Measurements from ENCODE around the gene PIKFYVE. TPM values are rescaled to one million over a fixed set of nuclear protein-coding genes. Genes with fewer than 3 reads are reported as not detected.

The PIKFYVE gene
- total RNA-seq, 1 experiment from 2014 or later, result 26.4 TPM

DNA sequence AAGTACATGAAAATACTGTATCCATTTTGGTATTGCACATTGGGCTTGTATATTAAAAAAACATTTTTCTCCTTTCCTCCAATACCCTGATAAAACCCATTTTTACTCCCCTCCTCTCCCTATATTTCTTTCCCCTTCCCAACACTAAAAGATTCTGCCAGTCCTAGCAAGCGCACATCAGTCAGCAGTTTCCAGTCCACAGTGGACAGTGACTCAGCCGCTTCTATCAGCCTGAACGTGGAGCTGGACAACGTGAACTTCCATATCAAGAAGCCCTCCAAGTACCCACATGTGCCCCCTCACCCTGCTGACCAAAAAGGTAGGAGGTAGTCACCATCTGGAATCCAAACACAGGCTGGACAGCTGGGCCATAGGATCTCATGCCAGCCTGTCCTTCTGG is 38.6 kb downstream of the PIKFYVE start:
- CTCF ChIA-PET, result interaction anchor here (0.6 kb wide), 1 partner anchor 14 kb away, joined by 3 read pairs; no protein-coding TSS in a partner anchor
- H3K36me3 Mint-ChIP-seq (ENCODE audit: insufficient read depth, unreplicated experiment), result peaks cover 14% of the 10 kb centered on the region
- H3K9me3 Mint-ChIP-seq (ENCODE audit: low read depth, unreplicated experiment), result no peaks in the 10 kb centered on the region
- TF ChIP-seq, protein P1, sequence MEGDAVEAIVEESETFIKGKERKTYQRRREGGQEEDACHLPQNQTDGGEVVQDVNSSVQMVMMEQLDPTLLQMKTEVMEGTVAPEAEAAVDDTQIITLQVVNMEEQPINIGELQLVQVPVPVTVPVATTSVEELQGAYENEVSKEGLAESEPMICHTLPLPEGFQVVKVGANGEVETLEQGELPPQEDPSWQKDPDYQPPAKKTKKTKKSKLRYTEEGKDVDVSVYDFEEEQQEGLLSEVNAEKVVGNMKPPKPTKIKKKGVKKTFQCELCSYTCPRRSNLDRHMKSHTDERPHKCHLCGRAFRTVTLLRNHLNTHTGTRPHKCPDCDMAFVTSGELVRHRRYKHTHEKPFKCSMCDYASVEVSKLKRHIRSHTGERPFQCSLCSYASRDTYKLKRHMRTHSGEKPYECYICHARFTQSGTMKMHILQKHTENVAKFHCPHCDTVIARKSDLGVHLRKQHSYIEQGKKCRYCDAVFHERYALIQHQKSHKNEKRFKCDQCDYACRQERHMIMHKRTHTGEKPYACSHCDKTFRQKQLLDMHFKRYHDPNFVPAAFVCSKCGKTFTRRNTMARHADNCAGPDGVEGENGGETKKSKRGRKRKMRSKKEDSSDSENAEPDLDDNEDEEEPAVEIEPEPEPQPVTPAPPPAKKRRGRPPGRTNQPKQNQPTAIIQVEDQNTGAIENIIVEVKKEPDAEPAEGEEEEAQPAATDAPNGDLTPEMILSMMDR (IDR thresholded peaks at IDR 0.05; ENCODE audit: unreplicated experiment), result no peak
- no peak for DNase-seq
- no peak overlapping the region for H3K27ac Mint-ChIP-seq (ENCODE audit: unreplicated experiment)
- H3K4me3 Mint-ChIP-seq (ENCODE audit: low read depth, unreplicated experiment), result no peak overlapping the region
- no TSS peak for BruUV-seq (replicated peaks)
- no peaks in the 10 kb centered on the region for H3K4me1 Mint-ChIP-seq (ENCODE audit: low read depth, unreplicated experiment)
- intact Hi-C loops (cut with micrococcal nuclease; ENCODE audit: unreplicated experiment), result no loop called here
- H3K27me3 Mint-ChIP-seq (ENCODE audit: unreplicated experiment), result no peaks in the 10 kb centered on the region

DNA sequence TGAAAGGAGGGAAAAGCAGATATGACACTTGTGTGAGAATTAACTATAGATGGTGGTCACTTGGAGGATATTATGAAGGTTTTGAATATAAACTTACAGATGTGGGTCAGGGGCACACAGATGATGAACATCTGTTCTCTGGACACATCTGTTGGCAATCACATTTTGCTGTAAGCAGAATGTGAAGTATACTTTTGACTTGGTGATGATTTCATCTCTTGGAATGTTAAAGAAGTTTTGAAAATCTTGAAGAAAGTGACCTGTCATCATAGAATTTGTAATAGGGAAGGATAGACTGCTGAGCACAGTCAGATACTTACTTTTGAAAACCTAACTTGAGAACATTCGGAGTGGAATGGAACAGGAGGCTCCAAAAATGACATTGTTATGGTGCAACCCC is 40.2 kb downstream of the PIKFYVE start:
- no peaks in the 10 kb centered on the region for H3K9me3 Mint-ChIP-seq (ENCODE audit: low read depth, unreplicated experiment)

DNA sequence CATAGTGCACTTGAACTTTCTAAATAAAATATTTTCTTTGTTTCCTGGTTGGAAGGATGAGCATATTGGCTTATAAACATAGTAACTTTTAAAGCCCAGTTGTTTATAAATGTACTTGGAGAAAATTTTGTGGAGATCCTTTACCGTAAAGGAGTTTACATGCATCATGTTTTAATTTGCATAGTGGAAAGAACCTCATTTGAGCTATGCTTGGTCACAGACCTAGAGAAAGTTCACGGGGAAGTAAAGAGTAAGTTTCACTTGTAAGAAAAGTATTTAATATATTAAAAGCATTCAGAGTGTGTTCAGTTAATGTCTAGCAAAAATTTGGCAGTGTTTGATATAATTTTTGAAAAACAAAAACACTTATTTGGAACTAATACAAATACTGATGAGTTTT is 45.3 kb downstream of the PIKFYVE start:
- H3K4me1 Mint-ChIP-seq (ENCODE audit: low read depth, unreplicated experiment), result peaks cover 8% of the 10 kb centered on the region
- TF ChIP-seq, protein P1 (IDR thresholded peaks at IDR 0.05; ENCODE audit: unreplicated experiment), result no peak
- CTCF ChIA-PET, result no interaction called here
- no peaks in the 10 kb centered on the region for H3K9me3 Mint-ChIP-seq (ENCODE audit: low read depth, unreplicated experiment)
- no peaks in the 10 kb centered on the region for H3K27me3 Mint-ChIP-seq (ENCODE audit: unreplicated experiment)
- BruUV-seq (replicated peaks), result no TSS peak
- DNase-seq, result no peak
- H3K36me3 Mint-ChIP-seq (ENCODE audit: insufficient read depth, unreplicated experiment), result peaks cover under 1% of the 10 kb centered on the region
- H3K4me3 Mint-ChIP-seq (ENCODE audit: low read depth, unreplicated experiment), result no peak overlapping the region
- H3K27ac Mint-ChIP-seq (ENCODE audit: unreplicated experiment), result no peak overlapping the region
- intact Hi-C loops (cut with micrococcal nuclease; ENCODE audit: unreplicated experiment), result no loop called here

More for the DNA sequence above, 40.2 kb downstream of the PIKFYVE start:
- no peak for DNase-seq
- peaks cover 14% of the 10 kb centered on the region for H3K36me3 Mint-ChIP-seq (ENCODE audit: insufficient read depth, unreplicated experiment)
- H3K4me1 Mint-ChIP-seq (ENCODE audit: low read depth, unreplicated experiment), result peaks cover 8% of the 10 kb centered on the region
- no peak overlapping the region for H3K4me3 Mint-ChIP-seq (ENCODE audit: low read depth, unreplicated experiment)
- H3K27ac Mint-ChIP-seq (ENCODE audit: unreplicated experiment), result no peak overlapping the region
- TF ChIP-seq, protein P1 (IDR thresholded peaks at IDR 0.05; ENCODE audit: unreplicated experiment), result no peak
- no peaks in the 10 kb centered on the region for H3K27me3 Mint-ChIP-seq (ENCODE audit: unreplicated experiment)
- CTCF ChIA-PET, result no interaction called here
- BruUV-seq (replicated peaks), result no TSS peak
- intact Hi-C loops (cut with micrococcal nuclease; ENCODE audit: unreplicated experiment), result no loop called here

DNA sequence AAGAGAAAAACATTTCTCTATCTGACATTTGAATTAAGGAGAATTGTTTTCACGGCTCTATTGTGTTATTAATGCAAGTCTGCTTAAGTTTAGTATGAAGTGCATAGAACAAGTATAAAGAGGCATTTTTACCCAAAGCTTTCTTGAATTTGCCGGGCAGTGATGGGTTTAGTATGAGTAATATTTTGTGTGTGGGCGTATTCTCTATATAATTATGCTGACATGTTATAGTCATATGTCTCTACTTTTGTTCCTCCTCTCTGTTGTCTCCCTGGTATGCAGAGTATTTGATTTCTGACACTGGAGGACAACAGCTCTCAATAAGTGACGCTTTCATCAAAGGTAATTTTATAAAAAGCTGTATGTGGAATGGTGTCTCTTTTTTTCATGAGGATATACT is 45.9 kb downstream of the PIKFYVE start:
- H3K27me3 Mint-ChIP-seq (ENCODE audit: unreplicated experiment), result no peaks in the 10 kb centered on the region
- BruUV-seq (replicated peaks), result no TSS peak
- no peaks in the 10 kb centered on the region for H3K36me3 Mint-ChIP-seq (ENCODE audit: insufficient read depth, unreplicated experiment)
- peaks cover 8% of the 10 kb centered on the region for H3K4me1 Mint-ChIP-seq (ENCODE audit: low read depth, unreplicated experiment)
- H3K27ac Mint-ChIP-seq (ENCODE audit: unreplicated experiment), result no peak overlapping the region
- no peak overlapping the region for H3K4me3 Mint-ChIP-seq (ENCODE audit: low read depth, unreplicated experiment)
- TF ChIP-seq, protein P1 (IDR thresholded peaks at IDR 0.05; ENCODE audit: unreplicated experiment), result no peak
- no peaks in the 10 kb centered on the region for H3K9me3 Mint-ChIP-seq (ENCODE audit: low read depth, unreplicated experiment)
- DNase-seq, result no peak
- CTCF ChIA-PET, result no interaction called here
- intact Hi-C loops (cut with micrococcal nuclease; ENCODE audit: unreplicated experiment), result no loop called here
